Effector memory CD4-positive, alpha-beta T cell (primary cell): Measurements from ENCODE around the gene P2RX7.

Experiments used
- DNase-seq, 3 donors: peaks; one replicate each; pipeline ENCODE4 v3.0.0-alpha.2; 2020
- H3K27ac ChIP-seq: 2 replicates; pipeline ENCODE4 v1.7.0; 2013; ENCODE audit warnings: mild to moderate bottlenecking, low read length, moderate library complexity; ENCODE audit not compliant: insufficient read depth, poor library complexity, severe bottlenecking
- H3K27me3 ChIP-seq: replicated peaks from 2 replicates; pipeline ENCODE4 v1.7.0; 2013; ENCODE audit warnings: mild to moderate bottlenecking, low read length; ENCODE audit not compliant: insufficient read depth, control insufficient read depth, poor library complexity, severe bottlenecking
- H3K36me3 ChIP-seq: 2 replicates; pipeline ENCODE4 v1.7.0; 2013; ENCODE audit warnings: mild to moderate bottlenecking, low read length, moderate library complexity; ENCODE audit not compliant: control insufficient read depth, insufficient read depth
- H3K4me1 ChIP-seq: 2 replicates; pipeline ENCODE4 v1.7.0; 2013; ENCODE audit warnings: low read length, mild to moderate bottlenecking; ENCODE audit not compliant: control insufficient read depth, insufficient read depth, poor library complexity, severe bottlenecking
- H3K4me3 ChIP-seq: 2 replicates; pipeline ENCODE4 v1.7.0; 2013; ENCODE audit warnings: low read length, low read depth, mild to moderate bottlenecking; ENCODE audit not compliant: insufficient read depth, poor library complexity, severe bottlenecking
- H3K9me3 ChIP-seq: 2 replicates; pipeline ENCODE4 v1.7.0; 2013; ENCODE audit warnings: mild to moderate bottlenecking, low read length, moderate library complexity; ENCODE audit not compliant: control insufficient read depth

P2RX7 gene

GRCh38 chr12:121090586-121091514, 41.8 kb upstream of the P2RX7 start:
- no peak overlapping the region for H3K27ac ChIP-seq
- no peaks in the 10 kb centered on the region for H3K9me3 ChIP-seq
- H3K36me3 ChIP-seq = no peaks in the 10 kb centered on the region
- no peak overlapping the region for H3K4me3 ChIP-seq
- no peaks in the 10 kb centered on the region for H3K27me3 ChIP-seq
- peaks cover 17% of the 10 kb centered on the region for H3K4me1 ChIP-seq
- DNase-seq = no peak

DNA sequence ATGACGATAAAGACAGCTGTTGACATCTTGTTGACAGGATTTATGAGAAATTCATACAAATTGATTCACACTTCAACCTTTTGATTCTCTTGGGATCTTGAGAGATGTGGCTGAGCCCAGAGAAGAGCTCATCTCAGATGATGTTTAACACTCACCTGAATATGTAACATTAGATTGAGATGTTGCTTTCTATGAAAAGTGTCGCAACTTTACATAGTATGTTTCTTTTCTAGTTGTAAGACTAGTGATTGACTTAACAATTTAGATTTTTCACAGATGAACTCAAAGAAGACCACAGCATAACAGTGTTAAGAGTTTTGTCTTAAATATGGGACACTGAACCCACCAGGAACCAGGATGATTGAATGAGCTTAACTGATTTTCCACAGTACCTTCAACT, 40.6 kb upstream of the P2RX7 start:
- H3K4me1 ChIP-seq = peaks cover 17% of the 10 kb centered on the region
- no peak overlapping the region for H3K27ac ChIP-seq
- no peaks in the 10 kb centered on the region for H3K36me3 ChIP-seq
- no peaks in the 10 kb centered on the region for H3K27me3 ChIP-seq
- no peak for DNase-seq
- no peak overlapping the region for H3K4me3 ChIP-seq
- no peaks in the 10 kb centered on the region for H3K9me3 ChIP-seq

- H3K4me1 ChIP-seq = peaks cover 17% of the 10 kb centered on the region
- H3K27ac ChIP-seq = no peak overlapping the region
- no peak for DNase-seq
- H3K36me3 ChIP-seq = no peaks in the 10 kb centered on the region
- no peak overlapping the region for H3K4me3 ChIP-seq
- H3K9me3 ChIP-seq = no peaks in the 10 kb centered on the region
- H3K27me3 ChIP-seq = no peaks in the 10 kb centered on the region
These were observed 39.2 kb upstream of the P2RX7 start for GRCh38 chr12:121093487-121093891.

- Histone ChIP-seq H3K4me3 (peak overlapping the region; percentile 46), H3K27me3 (no peaks in the 10 kb centered on the region), H3K9me3 (no peaks in the 10 kb centered on the region), H3K27ac (no peak overlapping the region), H3K4me1 (peaks cover 17% of the 10 kb centered on the region), H3K36me3 (no peaks in the 10 kb centered on the region)
- DNase-seq = peak; percentile 60 to 71 (median 64)
These were observed 37.0 kb upstream of the P2RX7 start for GRCh38 chr12:121095544-121096198.

DNA sequence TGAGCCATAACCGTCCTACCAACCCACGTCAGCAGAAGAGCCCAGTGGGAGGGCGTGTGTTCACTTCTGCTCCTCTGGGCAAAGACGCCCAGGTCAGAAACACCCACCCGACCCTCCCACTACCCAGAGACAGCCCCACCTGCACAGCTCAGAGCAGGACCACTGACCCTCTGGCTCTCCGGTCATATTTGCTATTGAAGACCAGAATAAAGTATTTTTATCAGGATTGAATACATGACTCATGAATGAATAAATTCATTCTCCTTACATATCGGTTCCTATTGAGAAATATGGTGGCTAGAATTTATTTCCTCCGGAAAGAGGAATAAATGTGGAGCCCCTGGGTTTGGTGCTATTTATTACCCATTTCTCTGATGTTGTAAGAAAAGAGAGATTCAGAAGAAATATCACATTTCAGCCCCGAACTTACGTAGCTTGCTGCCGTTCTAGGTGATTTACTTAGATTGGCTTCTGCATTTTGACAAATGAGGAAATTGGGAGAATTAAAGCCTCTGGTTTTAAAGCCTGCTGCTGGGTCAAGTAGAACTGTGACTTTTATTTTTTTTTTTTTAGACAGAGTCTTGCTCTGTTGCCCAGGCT, 36.4 kb upstream of the P2RX7 start:
- H3K36me3 ChIP-seq = no peaks in the 10 kb centered on the region
- peaks cover 17% of the 10 kb centered on the region for H3K4me1 ChIP-seq
- no peaks in the 10 kb centered on the region for H3K27me3 ChIP-seq
- no peaks in the 10 kb centered on the region for H3K9me3 ChIP-seq
- no peak overlapping the region for H3K4me3 ChIP-seq
- no peak for DNase-seq
- no peak overlapping the region for H3K27ac ChIP-seq

DNA sequence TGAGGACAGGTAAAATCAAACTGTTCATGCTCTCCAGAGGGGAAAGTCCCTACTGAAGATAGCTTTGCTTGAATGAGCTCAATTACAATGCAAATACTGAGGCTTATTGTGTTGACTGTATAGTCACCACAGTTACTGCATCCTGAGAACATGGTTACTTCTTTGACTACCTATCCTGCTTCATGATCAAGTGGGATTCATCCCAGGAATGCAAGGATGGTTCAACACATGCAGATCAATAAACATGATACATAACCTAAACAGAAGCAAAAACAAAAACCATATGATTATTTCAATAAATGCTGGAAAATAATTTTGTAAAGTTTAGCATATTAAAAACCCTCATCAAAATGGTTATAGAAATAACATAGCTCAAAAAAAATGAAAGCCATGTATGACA, 32.9 kb upstream of the P2RX7 start:
- no peak for DNase-seq
- H3K4me3 ChIP-seq = no peak overlapping the region
- H3K36me3 ChIP-seq = no peaks in the 10 kb centered on the region
- no peaks in the 10 kb centered on the region for H3K9me3 ChIP-seq
- H3K4me1 ChIP-seq = peaks cover 7% of the 10 kb centered on the region
- no peaks in the 10 kb centered on the region for H3K27me3 ChIP-seq
- no peak overlapping the region for H3K27ac ChIP-seq

- Histone ChIP-seq H3K27ac (no peak overlapping the region), H3K4me3 (no peak overlapping the region), H3K27me3 (no peaks in the 10 kb centered on the region), H3K36me3 (no peaks in the 10 kb centered on the region), H3K9me3 (no peaks in the 10 kb centered on the region), H3K4me1 (no peaks in the 10 kb centered on the region)
- DNase-seq = no peak
These were observed 30.4 kb upstream of the P2RX7 start for GRCh38 chr12:121102307-121102706.

- Histone ChIP-seq H3K27me3 (no peaks in the 10 kb centered on the region), H3K36me3 (no peaks in the 10 kb centered on the region), H3K27ac (no peak overlapping the region), H3K4me1 (no peaks in the 10 kb centered on the region), H3K4me3 (no peak overlapping the region), H3K9me3 (no peaks in the 10 kb centered on the region)
- DNase-seq = no peak
These were observed 25.0 kb upstream of the P2RX7 start for GRCh38 chr12:121107681-121108080.

DNA sequence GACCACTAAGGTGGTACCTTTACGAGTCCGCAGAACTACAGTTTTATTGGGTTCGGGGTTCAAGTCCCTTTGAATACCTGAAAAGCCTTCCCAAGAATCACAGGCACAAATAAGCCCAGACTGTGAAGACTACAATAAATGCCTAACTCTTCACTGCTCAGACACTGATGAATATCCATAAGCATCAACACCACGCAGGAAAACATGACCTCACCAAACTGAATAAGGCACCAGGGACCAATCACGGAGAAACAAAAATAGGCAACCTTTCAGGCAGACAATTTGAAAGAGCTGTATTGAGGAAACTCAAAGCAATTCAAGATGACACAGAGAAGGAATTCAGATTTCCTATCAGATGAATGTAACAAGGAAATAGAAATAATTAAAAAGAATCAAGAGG, 24.2 kb upstream of the P2RX7 start:
- no peak overlapping the region for H3K4me3 ChIP-seq
- no peaks in the 10 kb centered on the region for H3K4me1 ChIP-seq

More for the DNA sequence above, 24.2 kb upstream of the P2RX7 start:
- no peaks in the 10 kb centered on the region for H3K27me3 ChIP-seq
- no peaks in the 10 kb centered on the region for H3K36me3 ChIP-seq
- H3K9me3 ChIP-seq = no peaks in the 10 kb centered on the region
- DNase-seq = no peak
- no peak overlapping the region for H3K27ac ChIP-seq
